Liver (tissue), 9 donors: Measurements from ENCODE around the gene TIMM22. TPM values are rescaled to one million over a fixed set of nuclear protein-coding genes. Genes with fewer than 3 reads are reported as not detected.

Experiments used
- DNase-seq: peaks from one replicate; pipeline ENCODE4 v3.0.0-alpha.2; 2017; ENCODE audit warnings: low spot score
- H3K27ac ChIP-seq, 2 donors: one replicate each; pipeline ENCODE4 v1.7.0; 2013; ENCODE audit warnings: inconsistent platforms in 2 of 2, low read length in 2 of 2, control low read depth in 1 of 2, low read depth in 1 of 2, mild to moderate bottlenecking in 1 of 2
- H3K27me3 ChIP-seq, 4 donors: one replicate each; pipeline versions ENCODE4 v1.6.1 to v1.7.0; 2013; ENCODE audit warnings: low read length in 3 of 4, inconsistent platforms in 1 of 4, mild to moderate bottlenecking in 1 of 4, moderate library complexity in 1 of 4; ENCODE audit not compliant: control insufficient read depth in 4 of 4, insufficient read depth in 4 of 4
- H3K36me3 ChIP-seq, 4 donors: one replicate each; pipeline versions ENCODE4 v1.6.1 to v1.7.0; 2013; ENCODE audit warnings: low read length in 3 of 4, mild to moderate bottlenecking in 3 of 4, low read depth in 1 of 4, moderate library complexity in 1 of 4; ENCODE audit not compliant: control insufficient read depth in 4 of 4, insufficient read depth in 3 of 4
- H3K4me1 ChIP-seq, 4 donors: one replicate each; pipeline versions ENCODE4 v1.6.1 to v1.7.0; 2013; ENCODE audit warnings: low read length in 3 of 4, mild to moderate bottlenecking in 3 of 4, moderate library complexity in 1 of 4; ENCODE audit not compliant: control insufficient read depth in 4 of 4, insufficient read depth in 4 of 4
- H3K4me3 ChIP-seq, 3 donors: one replicate each; pipeline versions ENCODE4 v1.6.1 to v1.7.0; 2013; ENCODE audit warnings: low read length in 3 of 3, control low read depth in 1 of 3, low read depth in 1 of 3, mild to moderate bottlenecking in 1 of 3
- H3K9ac ChIP-seq, 2 donors: one replicate each; pipeline ENCODE4 v1.7.0; 2013; ENCODE audit warnings: low read length in 2 of 2, mild to moderate bottlenecking in 2 of 2, moderate library complexity in 2 of 2, control low read depth in 1 of 2, low read depth in 1 of 2
- H3K9me3 ChIP-seq, 4 donors: one replicate each; pipeline versions ENCODE4 v1.6.1 to v1.7.0; 2013; ENCODE audit warnings: low read length in 3 of 4; ENCODE audit not compliant: control insufficient read depth in 4 of 4
- ATF3 ChIP-seq: IDR thresholded peaks from 2 replicates; pipeline ENCODE4 v1.6.1; 2016; ENCODE audit warnings: antibody characterized with exemption
- CTCF ChIP-seq: fragments of 150-350 bp; IDR thresholded peaks from 2 replicates; pipeline ENCODE4 v1.5.1; 2017; ENCODE audit warnings: improper control_type of control experiment, low read depth, low read length; ENCODE audit not compliant: missing input control
- EGR1 ChIP-seq, 2 donors: IDR thresholded peaks; 2 replicates each; pipeline ENCODE4 v1.6.1; 2016 to 2018; ENCODE audit warnings: antibody characterized with exemption in 2 of 2, low read depth in 2 of 2
- FOXA1 ChIP-seq: IDR thresholded peaks from 2 replicates; pipeline ENCODE4 v1.6.1; 2016; ENCODE audit warnings: antibody characterized with exemption
- FOXA2 ChIP-seq: IDR thresholded peaks from 2 replicates; pipeline ENCODE4 v1.6.1; 2016; ENCODE audit warnings: antibody characterized with exemption
- GABPA ChIP-seq, 2 donors: IDR thresholded peaks in 1 of 2; conservative IDR thresholded peaks in 1 of 2; 2 replicates each; pipeline ENCODE4 v1.6.1; 2016; ENCODE audit warnings: antibody characterized with exemption in 2 of 2, mild to moderate bottlenecking in 1 of 2, moderate library complexity in 1 of 2
- HNF4A ChIP-seq, 2 donors: conservative IDR thresholded peaks; 2 replicates each; pipeline ENCODE4 v1.6.1; 2016; ENCODE audit warnings: antibody characterized with exemption in 2 of 2, mild to moderate bottlenecking in 2 of 2
- HNF4G ChIP-seq: IDR thresholded peaks from 2 replicates; pipeline ENCODE4 v1.6.1; 2016; ENCODE audit warnings: antibody characterized with exemption
- JUND ChIP-seq, 2 donors: IDR thresholded peaks; 2 replicates each; pipeline ENCODE4 v1.6.1; 2016; ENCODE audit warnings: antibody characterized with exemption in 2 of 2
- NR2F2 ChIP-seq: IDR thresholded peaks from 2 replicates; pipeline ENCODE4 v1.6.1; 2016; ENCODE audit warnings: antibody characterized with exemption
- RAD21 ChIP-seq, 2 donors: IDR thresholded peaks; 2 replicates each; pipeline ENCODE4 v1.6.1; 2016; ENCODE audit warnings: antibody characterized with exemption in 2 of 2, mild to moderate bottlenecking in 2 of 2
- REST ChIP-seq: IDR thresholded peaks from 2 replicates; pipeline ENCODE4 v1.6.1; 2016; ENCODE audit warnings: antibody characterized with exemption, mild to moderate bottlenecking
- SP1 ChIP-seq: IDR thresholded peaks from 2 replicates; pipeline ENCODE4 v1.6.1; 2018; ENCODE audit warnings: antibody characterized with exemption, mild to moderate bottlenecking
- TAF1 ChIP-seq: conservative IDR thresholded peaks from 2 replicates; pipeline ENCODE4 v1.6.1; 2016; ENCODE audit warnings: antibody characterized with exemption, mild to moderate bottlenecking
- YY1 ChIP-seq: IDR thresholded peaks from 2 replicates; pipeline ENCODE4 v1.6.1; 2016; ENCODE audit warnings: antibody characterized with exemption, mild to moderate bottlenecking
- ZBTB33 ChIP-seq: IDR thresholded peaks from 2 replicates; pipeline ENCODE4 v1.6.1; 2016; ENCODE audit warnings: antibody characterized with exemption
- WGBS: extraction: QIAGEN DNeasy Blood & Tissue Kit; methylation state at CpG from one replicate; pipeline ENCODE4 v1.1.7; 2013; 5-methylcytosine and 5-hydroxymethylcytosine counted together
- polyA plus RNA-seq, 2 donors: library from polyadenylated mRNA; stranded (reverse) in 1 of 2; unstranded in 1 of 2; fragments of 200-250 nt in 1 of 2; fragments of >200 nt in 1 of 2; fragmentation: Nextera tagmentation in 1 of 2; extraction: Ambion mirVana in 1 of 2; gene quantifications; one replicate each; pipeline versions ENCODE4 v1.2.1 to v1.2.3, GENCODE V29; 2013 to 2015
- total RNA-seq, 2 donors: library from RNA; depleted of rRNA; stranded (reverse); fragments of >200 nt; gene quantifications; one replicate each; pipeline ENCODE4 v1.2.3, GENCODE V29; 2014
- donor health status: healthy.
- donor health status: healthy.
- donor health status: healthy.
- donor health status: healthy.
- donor health status: healthy.

The TIMM22 gene
- total and polyA plus RNA-seq, 4 donors, result 4.4 to 5.0 (median 4.6) TPM

GRCh38 chr17:948284-948852 lies 48.6 kb upstream of the TIMM22 start:
- 88% methylated on average over 25 of the region's 25 CpGs for WGBS
- Histone ChIP-seq H3K27ac (no peak overlapping the region), H3K9me3 (no peaks in the 10 kb centered on the region), H3K4me1 (no peaks in the 10 kb centered on the region), H3K27me3 (no peaks in the 10 kb centered on the region), H3K9ac (no peak overlapping the region), H3K4me3 (no peak overlapping the region), H3K36me3 (no peaks in the 10 kb centered on the region)
- DNase-seq, result no peak
- TF ChIP-seq FOXA1, result no peak
- TF ChIP-seq ATF3, result no peak
- TF ChIP-seq YY1, result no peak

GRCh38 chr17:949623-950303 lies 47.2 kb upstream of the TIMM22 start:
- Histone ChIP-seq H3K4me3 (no peak overlapping the region), H3K9me3 (no peaks in the 10 kb centered on the region), H3K4me1 (no peaks in the 10 kb centered on the region), H3K36me3 (no peaks in the 10 kb centered on the region), H3K27ac (no peak overlapping the region), H3K27me3 (no peaks in the 10 kb centered on the region), H3K9ac (no peak overlapping the region)
- TF ChIP-seq RAD21 (IDR thresholded peaks at IDR 0.05) (no peak), REST (no peak), TAF1 (no peak), FOXA2 (no peak), EGR1 (IDR thresholded peaks at IDR 0.05; ENCODE audit: low read depth in 2 of 2) (no peak), FOXA1 (no peak), HNF4A (conservative IDR thresholded peaks at IDR 0.05) (no peak), JUND (IDR thresholded peaks at IDR 0.05) (no peak), NR2F2 (no peak), ATF3 (no peak), ZBTB33 (no peak), GABPA (IDR thresholded peaks at IDR 0.05 in 1 of 2, conservative IDR thresholded peaks at IDR 0.05 in 1 of 2) (no peak), CTCF (no peak), SP1 (no peak), HNF4G (no peak)
- WGBS, result 70% methylated on average over 10 of the region's 12 CpGs
- DNase-seq, result no peak
